Cardiac fibroblast (primary cell): Measurements from ENCODE around the gene GPR158.

Source experiments
- DNase-seq, 2 donors: peaks; one replicate each; pipeline versions ENCODE4 v3.0.0 to v3.0.0-alpha.2; 2010; ENCODE audit warnings: low read depth in 2 of 2
- H3K4me3 ChIP-seq, 2 donors: replicated peaks in 1 of 2; 1 replicate in 1 of 2; 2 replicates in 1 of 2; pipeline ENCODE4 v1.5.1; 2011; ENCODE audit warnings: low read depth in 2 of 2, low read length in 2 of 2, mild to moderate bottlenecking in 2 of 2, moderate library complexity in 1 of 2
- TF ChIP-seq, protein P1 (sequence below): IDR thresholded peaks from one replicate; pipeline ENCODE4 v1.5.1; 2011; ENCODE audit warnings: low read depth, mild to moderate bottlenecking, low read length, inconsistent platforms

Gene GPR158

DNA sequence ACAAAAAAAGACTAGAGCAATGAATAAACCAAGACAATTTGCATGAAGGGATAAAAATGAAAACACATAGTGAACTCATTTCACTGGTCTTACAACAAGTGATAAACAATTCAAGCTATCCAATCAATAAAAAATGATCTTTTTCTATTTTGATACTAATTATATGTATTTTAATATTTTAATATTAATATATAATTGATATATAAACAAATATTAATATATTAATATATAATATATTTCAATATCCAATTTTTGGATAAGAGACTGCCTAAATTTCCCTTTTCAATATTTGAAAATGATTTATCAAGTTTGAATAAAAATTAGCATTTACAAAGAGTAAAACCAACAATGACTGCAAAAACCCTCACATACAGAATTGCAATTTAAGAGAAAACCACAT, 317.9 kb downstream of the GPR158 start:
- H3K4me3 ChIP-seq: no peak overlapping the region
- TF ChIP-seq, protein P1, sequence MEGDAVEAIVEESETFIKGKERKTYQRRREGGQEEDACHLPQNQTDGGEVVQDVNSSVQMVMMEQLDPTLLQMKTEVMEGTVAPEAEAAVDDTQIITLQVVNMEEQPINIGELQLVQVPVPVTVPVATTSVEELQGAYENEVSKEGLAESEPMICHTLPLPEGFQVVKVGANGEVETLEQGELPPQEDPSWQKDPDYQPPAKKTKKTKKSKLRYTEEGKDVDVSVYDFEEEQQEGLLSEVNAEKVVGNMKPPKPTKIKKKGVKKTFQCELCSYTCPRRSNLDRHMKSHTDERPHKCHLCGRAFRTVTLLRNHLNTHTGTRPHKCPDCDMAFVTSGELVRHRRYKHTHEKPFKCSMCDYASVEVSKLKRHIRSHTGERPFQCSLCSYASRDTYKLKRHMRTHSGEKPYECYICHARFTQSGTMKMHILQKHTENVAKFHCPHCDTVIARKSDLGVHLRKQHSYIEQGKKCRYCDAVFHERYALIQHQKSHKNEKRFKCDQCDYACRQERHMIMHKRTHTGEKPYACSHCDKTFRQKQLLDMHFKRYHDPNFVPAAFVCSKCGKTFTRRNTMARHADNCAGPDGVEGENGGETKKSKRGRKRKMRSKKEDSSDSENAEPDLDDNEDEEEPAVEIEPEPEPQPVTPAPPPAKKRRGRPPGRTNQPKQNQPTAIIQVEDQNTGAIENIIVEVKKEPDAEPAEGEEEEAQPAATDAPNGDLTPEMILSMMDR: no peak
- DNase-seq: no peak

DNA sequence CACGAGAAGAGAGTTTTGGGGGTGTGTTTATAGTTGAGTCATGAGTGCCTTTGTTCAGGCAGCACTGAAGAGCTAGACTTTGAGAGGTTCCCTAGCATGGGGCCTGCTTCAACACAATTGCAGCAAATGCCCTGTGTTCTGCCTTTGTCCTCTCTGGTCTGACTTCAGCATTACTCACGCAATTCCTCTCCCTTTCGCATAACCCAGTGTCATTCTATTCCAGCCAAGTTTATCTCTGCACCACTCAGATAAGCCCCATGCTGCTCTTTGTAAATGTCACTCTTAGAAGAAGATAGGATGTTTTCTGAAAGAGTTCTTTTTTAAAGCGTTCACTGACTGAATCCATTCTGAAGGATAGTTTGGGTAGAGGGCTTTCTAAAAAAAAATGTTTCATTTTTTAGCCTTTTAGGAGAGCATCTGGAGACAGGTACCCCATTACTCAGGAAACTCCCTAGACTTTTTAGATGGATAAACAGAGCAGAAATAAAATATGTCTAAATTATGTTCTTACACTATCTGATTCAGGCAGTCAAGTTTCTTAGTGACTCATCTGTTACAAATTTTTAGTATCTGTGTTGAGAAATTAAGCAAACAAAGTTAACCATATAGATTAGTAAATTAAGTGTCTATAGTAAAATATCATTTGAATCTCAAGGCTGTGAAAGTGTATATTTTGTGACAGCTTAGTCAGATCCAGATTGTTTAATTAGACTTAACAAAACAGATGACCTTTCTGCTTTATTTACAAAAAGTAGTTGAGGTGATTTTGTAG, 318.5 kb downstream of the GPR158 start:
- TF ChIP-seq, protein P1: no peak
- peak; percentile 93 to 97 for DNase-seq
- H3K4me3 ChIP-seq: no peak overlapping the region

DNA sequence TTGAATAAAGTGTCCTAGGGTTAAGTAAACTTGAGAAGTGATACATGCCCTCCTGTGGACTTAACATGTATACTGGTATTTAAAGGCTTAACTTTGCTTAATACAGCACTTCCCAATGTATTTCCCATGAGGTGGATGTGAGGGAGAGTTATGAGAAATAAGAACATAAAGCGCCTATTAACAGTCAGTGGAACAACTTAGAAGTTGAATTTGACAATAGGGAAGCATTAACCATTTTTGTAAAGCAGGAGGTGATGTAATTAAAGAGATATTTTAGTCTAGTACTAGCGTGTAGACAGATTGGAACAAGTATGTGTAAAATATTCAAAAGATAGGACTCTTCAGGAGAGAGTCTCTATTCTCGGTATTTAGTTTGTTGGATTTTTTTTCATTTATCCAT, 322.4 kb downstream of the GPR158 start:
- peak; percentile 5 to 37 for DNase-seq
- TF ChIP-seq, protein P1: no peak
- H3K4me3 ChIP-seq: no peak overlapping the region

DNA sequence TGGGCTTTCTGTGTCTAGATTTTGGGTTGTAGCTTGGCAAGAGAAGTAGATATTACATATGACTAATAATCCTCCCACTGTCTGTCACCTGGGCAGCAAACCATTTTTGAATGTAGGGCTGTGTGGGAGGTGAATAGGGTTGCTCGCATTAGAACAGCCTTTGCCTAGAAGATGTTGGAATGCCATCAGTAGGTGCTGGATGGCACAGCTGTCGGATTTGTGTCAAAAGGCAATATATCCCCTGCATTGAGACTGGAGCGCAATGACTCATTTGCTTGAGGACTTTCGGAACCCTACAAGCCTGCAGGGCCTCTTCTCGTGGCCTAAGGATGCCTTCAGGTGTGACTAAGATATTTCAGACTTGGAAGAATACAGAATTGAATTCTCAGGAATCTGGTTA, 323.8 kb downstream of the GPR158 start:
- DNase-seq: no peak
- TF ChIP-seq, protein P1: no peak

DNA sequence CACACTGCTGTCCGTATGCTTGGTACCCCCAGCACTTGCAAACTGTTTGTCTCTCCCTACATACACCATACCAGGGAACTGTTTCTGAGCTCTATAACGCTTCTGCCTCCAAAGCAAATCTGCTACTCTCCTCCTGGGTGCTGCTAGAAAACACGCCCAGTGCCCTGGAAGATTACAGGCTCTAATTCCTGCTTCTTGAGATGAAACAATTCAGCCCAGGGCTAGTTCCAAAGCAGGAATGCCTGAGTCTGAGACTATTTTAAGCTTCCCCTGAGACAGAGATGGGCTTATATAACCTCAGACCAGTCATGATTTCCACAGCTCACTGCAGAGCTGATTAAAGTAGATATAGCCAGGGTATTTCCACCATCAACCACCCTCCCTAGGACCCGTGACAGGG, 327.1 kb downstream of the GPR158 start:
- TF ChIP-seq, protein P1: no peak
- peak in 1 of 2 donors; percentile 35 for DNase-seq
- no peak overlapping the region for H3K4me3 ChIP-seq

More for the DNA sequence above, 323.8 kb downstream of the GPR158 start:
- H3K4me3 ChIP-seq: no peak overlapping the region

DNA sequence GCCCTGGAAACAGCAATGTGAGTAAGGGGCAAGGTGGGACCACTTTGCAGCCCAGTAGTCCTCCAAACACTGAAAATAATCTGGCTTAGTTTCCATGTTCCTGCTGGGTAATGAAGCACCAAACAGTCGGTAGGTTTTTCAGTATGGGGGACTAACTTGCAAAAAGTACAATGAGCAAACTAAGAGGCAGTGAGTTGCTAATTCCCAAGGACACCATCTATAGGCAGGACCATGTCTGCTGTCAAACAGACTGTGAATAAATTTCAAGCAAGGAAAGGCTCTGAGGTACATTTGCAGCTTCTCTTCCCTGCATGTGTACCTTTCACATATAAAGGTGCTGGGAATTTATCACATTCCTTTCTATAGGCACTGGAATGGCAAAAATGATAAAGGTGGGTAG, 327.7 kb downstream of the GPR158 start:
- DNase-seq: no peak
- H3K4me3 ChIP-seq: no peak overlapping the region
- TF ChIP-seq, protein P1: no peak

DNA sequence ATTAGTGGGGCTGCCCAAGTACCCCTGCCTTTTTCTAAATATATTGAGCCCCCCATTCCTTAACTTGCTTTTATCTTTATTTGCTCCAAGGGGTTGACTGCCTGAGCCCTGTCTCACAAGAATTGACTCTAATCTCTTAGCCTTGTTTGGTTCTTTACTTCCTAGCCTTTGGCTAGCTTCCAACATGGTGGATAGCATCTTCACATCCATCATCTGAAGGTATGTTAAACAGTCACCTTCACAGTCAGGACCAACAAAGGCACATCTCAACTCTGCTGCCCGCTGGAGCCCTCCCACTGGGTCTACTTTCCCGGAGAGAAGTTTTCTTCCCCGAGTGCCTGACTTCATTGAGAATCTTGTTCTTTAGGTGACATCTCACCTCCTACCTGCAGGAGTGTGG, 329.5 kb downstream of the GPR158 start:
- H3K4me3 ChIP-seq: no peak overlapping the region
- TF ChIP-seq, protein P1: no peak
- DNase-seq: no peak
